Measurements from ENCODE around the gene SH3BGRL3. TPM values are rescaled to one million over a fixed set of nuclear protein-coding genes. Genes with fewer than 3 reads are reported as not detected.

The SH3BGRL3 gene
- total RNA-seq, 6 donors from 2014 or later, result 39.1 to 271 (median 156) TPM

DNA sequence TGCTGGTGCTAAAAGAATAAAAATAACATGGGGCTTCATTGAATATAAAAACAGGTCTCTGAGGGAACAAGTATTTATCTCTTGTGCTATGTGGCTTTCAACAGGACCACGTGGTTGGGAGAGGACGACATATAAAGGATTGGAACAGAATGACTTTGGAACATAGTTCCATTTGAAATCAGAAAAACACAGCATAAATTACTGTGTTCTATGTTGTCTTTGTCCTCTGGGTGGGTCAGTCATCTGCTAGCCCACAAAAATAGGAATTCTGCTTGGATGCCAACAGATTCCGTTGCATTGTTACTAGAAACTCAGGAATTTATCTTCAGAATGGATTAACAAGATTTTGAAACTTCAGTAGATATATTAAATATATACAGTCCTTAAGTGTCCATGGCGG is 40.0 kb upstream of the SH3BGRL3 start:
- Histone ChIP-seq H3K4me1 (peaks cover 0 to 7% (median 4%) of the 10 kb centered on the region in 4 donors), H3K9me3 (no peaks in the 10 kb centered on the region), H3K27ac (no peak overlapping the region), H3K27me3 (no peaks in the 10 kb centered on the region), H3K36me3 (peaks cover 0 to 10% (median 5%) of the 10 kb centered on the region in 4 donors), H3K4me3 (no peak overlapping the region)
- DNase-seq, result no peak
- TF ChIP-seq POLR2A (IDR thresholded peaks at IDR 0.05) (no peak), EP300 (IDR thresholded peaks at IDR 0.05) (no peak), POLR2AphosphoS5 (IDR thresholded peaks at IDR 0.05) (no peak)
- TF ChIP-seq, protein P1, sequence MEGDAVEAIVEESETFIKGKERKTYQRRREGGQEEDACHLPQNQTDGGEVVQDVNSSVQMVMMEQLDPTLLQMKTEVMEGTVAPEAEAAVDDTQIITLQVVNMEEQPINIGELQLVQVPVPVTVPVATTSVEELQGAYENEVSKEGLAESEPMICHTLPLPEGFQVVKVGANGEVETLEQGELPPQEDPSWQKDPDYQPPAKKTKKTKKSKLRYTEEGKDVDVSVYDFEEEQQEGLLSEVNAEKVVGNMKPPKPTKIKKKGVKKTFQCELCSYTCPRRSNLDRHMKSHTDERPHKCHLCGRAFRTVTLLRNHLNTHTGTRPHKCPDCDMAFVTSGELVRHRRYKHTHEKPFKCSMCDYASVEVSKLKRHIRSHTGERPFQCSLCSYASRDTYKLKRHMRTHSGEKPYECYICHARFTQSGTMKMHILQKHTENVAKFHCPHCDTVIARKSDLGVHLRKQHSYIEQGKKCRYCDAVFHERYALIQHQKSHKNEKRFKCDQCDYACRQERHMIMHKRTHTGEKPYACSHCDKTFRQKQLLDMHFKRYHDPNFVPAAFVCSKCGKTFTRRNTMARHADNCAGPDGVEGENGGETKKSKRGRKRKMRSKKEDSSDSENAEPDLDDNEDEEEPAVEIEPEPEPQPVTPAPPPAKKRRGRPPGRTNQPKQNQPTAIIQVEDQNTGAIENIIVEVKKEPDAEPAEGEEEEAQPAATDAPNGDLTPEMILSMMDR (IDR thresholded peaks at IDR 0.05), result no peak
- 93 to 96% methylated on average over 4 of the region's 4 CpGs for WGBS, 2 donors
- no peak for ATAC-seq (ENCODE audit: low FRiP score in 2 of 2)

- Histone ChIP-seq H3K36me3 (peaks cover 0 to 19% (median 6%) of the 10 kb centered on the region in 4 donors), H3K27ac (no peak overlapping the region), H3K4me3 (no peak overlapping the region), H3K27me3 (no peaks in the 10 kb centered on the region), H3K9me3 (no peaks in the 10 kb centered on the region), H3K4me1 (no peaks in the 10 kb centered on the region)
- no peak for TF ChIP-seq EP300 (IDR thresholded peaks at IDR 0.05)
- TF ChIP-seq, protein P1 (IDR thresholded peaks at IDR 0.05), result no peak
- TF ChIP-seq POLR2A (IDR thresholded peaks at IDR 0.05), result no peak
- no peak for TF ChIP-seq POLR2AphosphoS5 (IDR thresholded peaks at IDR 0.05)
- WGBS, 2 donors, result 75 to 81% methylated on average over 7 of the region's 7 CpGs
- no peak for ATAC-seq (ENCODE audit: low FRiP score in 2 of 2)
- no peak for DNase-seq
Measured at GRCh38 chr1:26252718-26253117, 27.2 kb upstream of the SH3BGRL3 start.

DNA sequence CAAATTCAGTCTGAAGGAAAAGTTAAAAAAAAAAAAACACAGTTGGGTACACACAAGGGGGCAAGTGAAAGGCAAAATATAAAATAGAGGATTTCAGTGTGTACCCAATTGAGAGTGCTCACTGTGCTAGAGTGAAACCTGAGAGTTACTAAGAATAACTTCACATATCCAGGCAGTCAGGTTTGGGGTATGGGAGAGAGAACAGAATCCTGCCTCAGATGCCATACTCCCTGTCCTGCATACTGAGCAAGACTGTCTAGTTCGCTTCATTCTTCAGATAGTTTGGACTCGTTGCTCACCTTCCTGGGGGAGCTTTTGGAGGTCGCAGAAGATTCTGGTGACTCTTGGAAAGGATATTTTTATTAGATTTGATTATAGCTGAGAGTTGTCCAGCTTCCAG is 25.5 kb upstream of the SH3BGRL3 start:
- no peak for ATAC-seq (ENCODE audit: low FRiP score in 2 of 2)
- Histone ChIP-seq H3K9me3 (no peaks in the 10 kb centered on the region), H3K4me3 (no peak overlapping the region), H3K27ac (no peak overlapping the region), H3K27me3 (no peaks in the 10 kb centered on the region), H3K4me1 (no peaks in the 10 kb centered on the region), H3K36me3 (peaks cover 0 to 33% (median 14%) of the 10 kb centered on the region in 4 donors)
- TF ChIP-seq POLR2A (IDR thresholded peaks at IDR 0.05) (no peak), EP300 (IDR thresholded peaks at IDR 0.05) (no peak), POLR2AphosphoS5 (IDR thresholded peaks at IDR 0.05) (no peak)
- TF ChIP-seq, protein P1 (IDR thresholded peaks at IDR 0.05), result no peak
- 78 to 93% methylated on average over 3 of the region's 3 CpGs for WGBS, 2 donors
- DNase-seq, result no peak

- no peaks in the 10 kb centered on the region for H3K4me1 ChIP-seq
- no peak overlapping the region for H3K27ac ChIP-seq
- H3K36me3 ChIP-seq, result peaks cover 0 to 49% (median 29%) of the 10 kb centered on the region in 4 donors
- no peak for TF ChIP-seq POLR2A (IDR thresholded peaks at IDR 0.05)
- TF ChIP-seq, protein P1 (IDR thresholded peaks at IDR 0.05), result no peak
- no peak for TF ChIP-seq POLR2AphosphoS5 (IDR thresholded peaks at IDR 0.05)
- TF ChIP-seq EP300 (IDR thresholded peaks at IDR 0.05), result no peak
- WGBS, 2 donors, result 100% methylated on average over 2 of the region's 2 CpGs
- H3K27me3 ChIP-seq, result no peaks in the 10 kb centered on the region
- no peak overlapping the region for H3K4me3 ChIP-seq
- ATAC-seq (ENCODE audit: low FRiP score in 2 of 2), result no peak
- DNase-seq, result no peak
- no peaks in the 10 kb centered on the region for H3K9me3 ChIP-seq
Measured at GRCh38 chr1:26257222-26257621, 22.7 kb upstream of the SH3BGRL3 start.

DNA sequence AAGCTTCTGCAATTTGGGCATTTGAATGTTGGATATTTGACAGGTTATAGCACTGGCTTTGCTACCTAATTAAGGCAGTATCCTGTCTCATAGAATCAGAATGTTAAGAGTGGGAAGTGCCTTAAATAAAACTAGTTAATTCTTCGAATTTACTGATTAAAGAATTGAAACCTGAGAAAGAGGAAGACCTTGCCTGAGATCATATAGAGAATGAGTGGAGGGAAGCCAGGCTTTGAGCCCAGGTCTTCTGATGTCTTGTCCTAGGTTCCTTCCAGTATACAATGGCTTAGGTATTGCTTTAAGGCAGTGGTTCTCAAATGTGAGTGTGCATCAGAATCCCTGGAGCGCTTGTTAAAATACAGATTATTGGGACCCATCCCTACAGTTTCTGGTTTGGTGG is 20.9 kb upstream of the SH3BGRL3 start:
- no peaks in the 10 kb centered on the region for H3K27me3 ChIP-seq
- TF ChIP-seq, protein P1 (IDR thresholded peaks at IDR 0.05), result no peak
- no peak for DNase-seq
- no peaks in the 10 kb centered on the region for H3K9me3 ChIP-seq
- 75 to 92% methylated on average over 2 of the region's 2 CpGs for WGBS, 2 donors
- H3K27ac ChIP-seq, result no peak overlapping the region
- H3K4me3 ChIP-seq, result no peak overlapping the region
- peaks cover 0 to 49% (median 32%) of the 10 kb centered on the region in 4 donors for H3K36me3 ChIP-seq
- no peaks in the 10 kb centered on the region for H3K4me1 ChIP-seq
- no peak for ATAC-seq (ENCODE audit: low FRiP score in 2 of 2)
